ENCODE data around the gene YY1AP1.
"Not testable (repeated sequence)": the region's sequence is repeated elsewhere in the genome, so short reads cannot be mapped to it uniquely, and the experiment has no call there.

YY1AP1 gene

DNA sequence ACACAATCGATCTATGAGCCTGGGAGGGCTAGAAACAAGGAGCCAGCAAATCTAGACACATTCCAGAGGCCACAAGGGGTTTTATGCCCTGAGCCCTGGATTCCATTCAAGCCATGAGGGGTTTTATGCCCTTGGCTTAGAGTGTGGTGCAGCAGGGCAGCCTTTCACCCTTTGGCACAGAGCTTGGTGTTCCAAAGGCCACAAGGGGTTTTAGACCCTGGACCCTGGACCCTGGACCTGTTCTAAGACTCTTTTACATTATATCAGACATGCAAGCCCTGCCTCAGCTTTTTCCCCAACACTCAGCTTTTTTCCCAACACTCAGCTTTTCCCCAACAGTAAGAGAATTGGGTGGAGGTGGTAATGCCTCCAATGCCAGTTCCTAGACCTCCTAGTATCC is 65.2 kb downstream of the YY1AP1 start:
- Histone ChIP-seq H3K9me3 (ENCODE audit: control insufficient read depth in 2 of 2, low read length in 2 of 2) (no peaks in the 10 kb centered on the region), H3K4me1 (ENCODE audit: control insufficient read depth in 2 of 2, insufficient read depth in 2 of 2, low read length in 2 of 2) (no peaks in the 10 kb centered on the region), H3K27ac (ENCODE audit: low read depth in 2 of 2, low read length in 2 of 2) (no peak overlapping the region), H3K4me3 (ENCODE audit: low read length in 2 of 2) (no peak overlapping the region), H3K9ac (ENCODE audit: low read depth in 1 of 2, low read length in 2 of 2) (no peak overlapping the region), H3K36me3 (ENCODE audit: control insufficient read depth in 2 of 2, insufficient read depth in 2 of 2, low read length in 2 of 2) (no peaks in the 10 kb centered on the region), H3K27me3 (ENCODE audit: control insufficient read depth in 2 of 2, insufficient read depth in 2 of 2, low read length in 2 of 2) (no peaks in the 10 kb centered on the region)

DNA sequence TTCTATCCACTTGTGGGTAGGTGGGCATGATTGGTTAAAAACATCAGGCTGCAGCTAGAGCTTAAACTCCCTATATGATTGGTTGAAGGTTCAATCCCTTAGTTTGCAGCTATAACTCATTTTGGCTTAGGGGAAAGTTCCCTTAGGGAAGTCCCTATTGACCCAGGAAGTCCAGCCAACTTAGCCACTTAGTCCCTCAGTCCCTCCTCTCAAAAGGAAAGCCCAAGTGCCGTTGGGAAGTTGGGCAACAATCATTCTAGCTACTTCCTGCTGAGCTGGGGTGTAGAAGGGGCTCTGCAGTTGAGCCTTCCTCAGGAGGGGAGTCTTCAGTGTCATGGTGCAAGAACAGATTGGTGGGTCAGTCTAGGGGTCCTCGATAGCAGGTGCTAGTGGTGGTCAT is 66.4 kb downstream of the YY1AP1 start:
- no peaks in the 10 kb centered on the region for H3K27me3 ChIP-seq (ENCODE audit: control insufficient read depth in 2 of 2, insufficient read depth in 2 of 2, low read length in 2 of 2)
- no peak overlapping the region for H3K27ac ChIP-seq (ENCODE audit: low read depth in 2 of 2, low read length in 2 of 2)
- no peaks in the 10 kb centered on the region for H3K36me3 ChIP-seq (ENCODE audit: control insufficient read depth in 2 of 2, insufficient read depth in 2 of 2, low read length in 2 of 2)
- H3K9ac ChIP-seq (ENCODE audit: low read depth in 1 of 2, low read length in 2 of 2): no peak overlapping the region
- no peaks in the 10 kb centered on the region for H3K4me1 ChIP-seq (ENCODE audit: control insufficient read depth in 2 of 2, insufficient read depth in 2 of 2, low read length in 2 of 2)
- no peaks in the 10 kb centered on the region for H3K9me3 ChIP-seq (ENCODE audit: control insufficient read depth in 2 of 2, low read length in 2 of 2)
- H3K4me3 ChIP-seq (ENCODE audit: low read length in 2 of 2): no peak overlapping the region

DNA sequence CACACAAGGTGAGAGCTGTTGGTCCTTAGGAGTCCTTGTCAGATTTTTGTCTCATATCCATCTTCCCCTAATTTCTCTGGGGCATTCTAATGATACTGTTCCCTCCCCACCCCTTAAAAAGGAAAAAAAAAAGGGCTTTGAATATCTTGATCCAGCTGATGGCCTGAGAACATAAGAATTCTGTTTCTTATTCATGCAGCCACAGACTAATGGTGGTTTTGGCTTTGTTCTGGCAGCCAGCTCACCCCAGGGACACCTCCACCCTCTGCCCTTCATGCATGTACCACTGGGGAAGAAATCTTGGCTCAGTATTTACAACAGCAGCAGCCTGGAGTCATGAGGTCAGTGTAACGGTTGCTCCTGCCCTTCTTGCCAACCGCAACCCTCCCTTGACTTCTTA is 75.3 kb downstream of the YY1AP1 start:
- not testable (repeated sequence) for H3K9ac ChIP-seq (ENCODE audit: low read depth in 1 of 2, low read length in 2 of 2); H3K9me3 ChIP-seq (ENCODE audit: control insufficient read depth in 2 of 2, low read length in 2 of 2); H3K4me1 ChIP-seq (ENCODE audit: control insufficient read depth in 2 of 2, insufficient read depth in 2 of 2, low read length in 2 of 2); H3K27me3 ChIP-seq (ENCODE audit: control insufficient read depth in 2 of 2, insufficient read depth in 2 of 2, low read length in 2 of 2); H3K4me3 ChIP-seq (ENCODE audit: low read length in 2 of 2); H3K36me3 ChIP-seq (ENCODE audit: control insufficient read depth in 2 of 2, insufficient read depth in 2 of 2, low read length in 2 of 2); H3K27ac ChIP-seq (ENCODE audit: low read depth in 2 of 2, low read length in 2 of 2)

DNA sequence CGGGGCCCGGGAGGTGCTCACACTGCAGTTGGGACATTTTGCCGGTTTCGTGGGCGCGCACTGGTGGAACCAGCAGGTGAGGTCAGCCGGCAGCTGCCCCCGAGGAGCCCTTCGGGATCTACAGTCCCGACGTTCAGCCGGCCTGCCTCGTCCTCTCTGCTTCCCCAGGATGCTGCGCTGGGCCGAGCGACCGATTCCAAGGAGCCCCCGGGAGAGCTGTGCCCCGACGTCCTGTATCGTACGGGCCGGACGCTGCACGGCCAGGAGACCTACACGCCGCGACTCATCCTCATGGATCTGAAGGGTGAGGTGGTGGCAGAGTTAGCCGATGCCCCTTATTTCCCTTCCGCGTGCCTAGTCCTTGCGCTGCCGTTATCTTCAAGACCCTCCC is 78.3 kb downstream of the YY1AP1 start:
- H3K27me3 ChIP-seq (ENCODE audit: control insufficient read depth in 2 of 2, insufficient read depth in 2 of 2, low read length in 2 of 2); H3K36me3 ChIP-seq (ENCODE audit: control insufficient read depth in 2 of 2, insufficient read depth in 2 of 2, low read length in 2 of 2); H3K4me1 ChIP-seq (ENCODE audit: control insufficient read depth in 2 of 2, insufficient read depth in 2 of 2, low read length in 2 of 2); H3K9ac ChIP-seq (ENCODE audit: low read depth in 1 of 2, low read length in 2 of 2); H3K9me3 ChIP-seq (ENCODE audit: control insufficient read depth in 2 of 2, low read length in 2 of 2); H3K27ac ChIP-seq (ENCODE audit: low read depth in 2 of 2, low read length in 2 of 2): not testable (repeated sequence)
- peak overlapping the region; percentile 48 to 93 for H3K4me3 ChIP-seq (ENCODE audit: low read length in 2 of 2)

DNA sequence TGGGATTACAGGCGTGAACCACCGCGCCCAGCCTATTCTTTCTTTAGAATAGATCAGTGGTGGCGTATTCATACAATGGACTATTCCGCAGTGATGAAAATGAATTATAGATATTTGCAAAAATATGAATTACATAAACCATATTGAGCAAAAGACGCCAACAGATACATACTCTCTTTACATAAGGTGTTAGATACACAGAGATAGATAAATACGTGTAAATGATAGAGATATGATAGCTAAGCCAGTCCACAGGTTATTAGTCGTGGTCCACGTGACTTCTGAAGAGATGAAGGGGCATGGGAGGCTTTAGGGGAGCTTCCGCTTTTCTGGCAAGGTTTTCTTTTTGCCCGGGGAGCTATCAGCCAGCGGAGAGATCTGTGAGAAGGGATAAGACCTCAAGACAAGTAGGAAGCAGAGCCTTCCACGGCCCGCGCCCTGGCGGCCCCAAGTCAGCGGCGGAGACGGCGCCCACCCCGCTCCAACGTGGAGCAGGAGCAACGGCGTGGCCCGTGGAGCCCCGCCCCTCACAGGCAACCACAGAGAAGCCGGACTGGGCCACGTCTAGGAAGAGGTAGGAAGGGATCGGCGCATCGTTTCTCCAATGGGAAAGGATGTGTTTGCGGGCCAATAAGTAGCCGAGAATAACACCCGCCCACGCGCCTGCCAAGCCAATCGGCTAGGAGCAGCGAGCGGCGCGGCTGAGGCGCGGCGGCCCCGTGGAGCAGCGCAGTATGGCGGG is 78.9 kb downstream of the YY1AP1 start, which contains the start of gene MSTO1:
MSTO1 (plus strand) TSS at position 704 of the 742 bp plus-strand sequence; CDS start at position 735, 31 bp downstream.
- peak within 1 kb of the TSS; percentile 77 to 93 for H3K4me3 ChIP-seq (ENCODE audit: low read length in 2 of 2)
- H3K36me3 ChIP-seq (ENCODE audit: control insufficient read depth in 2 of 2, insufficient read depth in 2 of 2, low read length in 2 of 2): peaks cover 3 to 5% of the 10 kb centered on the region in 2 donors
- H3K4me1 ChIP-seq (ENCODE audit: control insufficient read depth in 2 of 2, insufficient read depth in 2 of 2, low read length in 2 of 2): peaks cover 0 to 3% of the 10 kb centered on the region in 2 donors
- peak within 1 kb of the TSS; percentile 52 to 74 for H3K27ac ChIP-seq (ENCODE audit: low read depth in 2 of 2, low read length in 2 of 2)
- H3K9me3 ChIP-seq (ENCODE audit: control insufficient read depth in 2 of 2, low read length in 2 of 2): no peaks in the 10 kb centered on the region
- no peaks in the 10 kb centered on the region for H3K27me3 ChIP-seq (ENCODE audit: control insufficient read depth in 2 of 2, insufficient read depth in 2 of 2, low read length in 2 of 2)
- peak within 1 kb of the TSS; percentile 74 to 75 for H3K9ac ChIP-seq (ENCODE audit: low read depth in 1 of 2, low read length in 2 of 2)

Data from mucosa of rectum (tissue), 2 donors.